Astrocyte (in vitro differentiated cells and primary cell): ENCODE measurements around the gene FAXC. TPM values are rescaled to one million over a fixed set of nuclear protein-coding genes. Genes with fewer than 3 reads are reported as not detected.

ENCODE experiments used
- DNase-seq: peaks from one replicate; pipeline ENCODE4 v3.0.0-alpha.2; 2010; ENCODE audit warnings: low read depth
- FAIRE-seq: peaks from 2 replicates; lab custom pipeline; 2011; peaks lifted over from hg19 to GRCh38; lab: Jason Lieb, UNC
- H2AFZ ChIP-seq: 2 replicates; pipeline ENCODE4 v1.6.0; 2012; ENCODE audit warnings: low read depth, low read length, inconsistent platforms
- H3K27ac ChIP-seq: 2 replicates; pipeline ENCODE4 v1.5.1; 2011; ENCODE audit warnings: low read depth, low read length, inconsistent platforms
- H3K27me3 ChIP-seq: 2 replicates; pipeline ENCODE4 v1.6.0; 2011; ENCODE audit warnings: low read length, inconsistent platforms; ENCODE audit not compliant: insufficient read depth
- H3K36me3 ChIP-seq: 2 replicates; pipeline ENCODE4 v1.5.1; 2011; ENCODE audit warnings: low read length, inconsistent platforms; ENCODE audit not compliant: insufficient read depth
- H3K4me1 ChIP-seq: 2 replicates; pipeline ENCODE4 v1.5.1; 2011; ENCODE audit warnings: low read length, inconsistent platforms; ENCODE audit not compliant: insufficient read depth
- H3K4me2 ChIP-seq: 2 replicates; pipeline ENCODE4 v1.6.0; 2012; ENCODE audit warnings: low read length, inconsistent platforms
- H3K4me3 ChIP-seq: 2 replicates; pipeline ENCODE4 v1.5.1; 2011; ENCODE audit warnings: low read depth, mild to moderate bottlenecking, low read length, inconsistent platforms; ENCODE audit not compliant: insufficient read depth
- H3K79me2 ChIP-seq: 2 replicates; pipeline ENCODE4 v1.6.0; 2012; ENCODE audit warnings: mild to moderate bottlenecking, low read length, inconsistent platforms; ENCODE audit not compliant: insufficient read depth
- H3K9ac ChIP-seq: 2 replicates; pipeline ENCODE4 v1.6.0; 2012; ENCODE audit warnings: mild to moderate bottlenecking, low read length, inconsistent platforms
- H3K9me3 ChIP-seq: 2 replicates; pipeline ENCODE4 v1.5.1; 2012; ENCODE audit warnings: low read depth, mild to moderate bottlenecking, low read length, inconsistent platforms; ENCODE audit not compliant: insufficient read depth
- H4K20me1 ChIP-seq: 2 replicates; pipeline ENCODE4 v1.6.0; 2012; ENCODE audit warnings: low read length, inconsistent platforms; ENCODE audit not compliant: insufficient read depth
- H3K27ac Mint-ChIP-seq: one replicate; pipeline ENCODE4 v1.8.0; 2021; ENCODE audit warnings: mild to moderate bottlenecking, mixed read lengths; ENCODE audit not compliant: unreplicated experiment
- H3K27me3 Mint-ChIP-seq: one replicate; pipeline ENCODE4 v1.8.0; 2021; ENCODE audit warnings: low read depth, mixed read lengths; ENCODE audit not compliant: unreplicated experiment
- H3K36me3 Mint-ChIP-seq: one replicate; pipeline ENCODE4 v1.8.0; 2021; ENCODE audit warnings: low read depth, mixed read lengths; ENCODE audit not compliant: unreplicated experiment
- H3K4me1 Mint-ChIP-seq: one replicate; pipeline ENCODE4 v1.8.0; 2021; ENCODE audit warnings: low read depth, mixed read lengths; ENCODE audit not compliant: unreplicated experiment
- H3K4me3 Mint-ChIP-seq: one replicate; pipeline ENCODE4 v1.8.0; 2021; ENCODE audit warnings: mild to moderate bottlenecking, moderate library complexity, mixed read lengths; ENCODE audit not compliant: unreplicated experiment
- H3K9me3 Mint-ChIP-seq: one replicate; pipeline ENCODE4 v1.8.0; 2021; ENCODE audit warnings: mild to moderate bottlenecking, mixed read lengths; ENCODE audit not compliant: unreplicated experiment
- CTCF ChIP-seq: IDR thresholded peaks from 2 replicates; pipeline ENCODE4 v1.5.1; 2011; ENCODE audit warnings: low read depth, mild to moderate bottlenecking, inconsistent platforms, low read length, moderate library complexity; ENCODE audit not compliant: insufficient read depth
- EZH2 ChIP-seq: IDR thresholded peaks from 2 replicates; pipeline ENCODE4 v1.6.1; 2012; ENCODE audit warnings: mild to moderate bottlenecking, low read length, inconsistent platforms; ENCODE audit not compliant: insufficient read depth
- total RNA-seq: library from RNA; stranded (reverse); gene quantifications from 2 replicates; pipeline ENCODE4 v1.2.1, GENCODE V29; 2021

Gene FAXC
- total RNA-seq, 1 donor from 2014 or later = 9.9 TPM

- peak overlapping the region; percentile 93 for H3K4me2 ChIP-seq
- TF ChIP-seq CTCF = no peak
- TF ChIP-seq EZH2 = no peak
- no peak for FAIRE-seq
Observed at GRCh38 chr6:99347804-99348203, 1.7 kb downstream of the FAXC start.

GRCh38 chr6:99346595-99346994 is 2.9 kb downstream of the FAXC start:
- no peak for TF ChIP-seq EZH2
- no peak for TF ChIP-seq CTCF
- peaks cover 3% of the 10 kb centered on the region for H3K36me3 Mint-ChIP-seq
- Histone ChIP-seq H3K4me2 (no peak overlapping the region), H3K9ac (no peak overlapping the region), H3K4me3 (no peak overlapping the region), H2AFZ (no peak overlapping the region), H3K79me2 (no peaks in the 10 kb centered on the region), H3K27ac (no peak overlapping the region), H4K20me1 (no peaks in the 10 kb centered on the region), H3K4me1 (peaks cover 12% of the 10 kb centered on the region), H3K9me3 (no peaks in the 10 kb centered on the region), H3K27me3 (no peaks in the 10 kb centered on the region), H3K36me3 (no peaks in the 10 kb centered on the region)
- H3K4me1 Mint-ChIP-seq = peaks cover 11% of the 10 kb centered on the region
- H3K9me3 Mint-ChIP-seq = no peaks in the 10 kb centered on the region
- no peak overlapping the region for H3K27ac Mint-ChIP-seq
- DNase-seq = no peak
- FAIRE-seq = no peak
- no peak overlapping the region for H3K4me3 Mint-ChIP-seq
- H3K27me3 Mint-ChIP-seq = peaks cover under 1% of the 10 kb centered on the region

More at GRCh38 chr6:99347804-99348203, 1.7 kb downstream of the FAXC start:
- no peak for DNase-seq
- Histone ChIP-seq H4K20me1 (no peaks in the 10 kb centered on the region), H3K36me3 (no peaks in the 10 kb centered on the region), H3K79me2 (no peaks in the 10 kb centered on the region), H3K4me3 (no peak overlapping the region), H2AFZ (no peak overlapping the region), H3K27me3 (no peaks in the 10 kb centered on the region), H3K4me1 (peaks cover 12% of the 10 kb centered on the region), H3K9me3 (no peaks in the 10 kb centered on the region), H3K9ac (no peak overlapping the region), H3K27ac (no peak overlapping the region)
- Mint-ChIP-seq H3K9me3 (no peaks in the 10 kb centered on the region), H3K4me1 (peaks cover 11% of the 10 kb centered on the region), H3K27ac (no peak overlapping the region), H3K4me3 (peak overlapping the region; percentile 85), H3K36me3 (peaks cover 3% of the 10 kb centered on the region), H3K27me3 (peaks cover 5% of the 10 kb centered on the region)

GRCh38 chr6:99345164-99345563 is 4.3 kb downstream of the FAXC start:
- H3K27me3 Mint-ChIP-seq = no peaks in the 10 kb centered on the region
- H3K36me3 ChIP-seq = no peaks in the 10 kb centered on the region
- H3K27me3 ChIP-seq = no peaks in the 10 kb centered on the region
- no peaks in the 10 kb centered on the region for H4K20me1 ChIP-seq
- H3K4me3 Mint-ChIP-seq = no peak overlapping the region
- no peaks in the 10 kb centered on the region for H3K9me3 ChIP-seq
- H2AFZ ChIP-seq = no peak overlapping the region
- no peak overlapping the region for H3K4me2 ChIP-seq
- H3K4me1 ChIP-seq = peaks cover 8% of the 10 kb centered on the region
- peaks cover 11% of the 10 kb centered on the region for H3K4me1 Mint-ChIP-seq
- peaks cover 3% of the 10 kb centered on the region for H3K36me3 Mint-ChIP-seq
- H3K9ac ChIP-seq = no peak overlapping the region
- no peak for FAIRE-seq
- no peak for TF ChIP-seq CTCF
- no peak for TF ChIP-seq EZH2
- DNase-seq = no peak
- H3K4me3 ChIP-seq = no peak overlapping the region
- no peak overlapping the region for H3K27ac Mint-ChIP-seq
- H3K79me2 ChIP-seq = no peaks in the 10 kb centered on the region
- H3K9me3 Mint-ChIP-seq = no peaks in the 10 kb centered on the region
- no peak overlapping the region for H3K27ac ChIP-seq
